ENCODE data around the gene TRPV6.

Gene TRPV6

DNA sequence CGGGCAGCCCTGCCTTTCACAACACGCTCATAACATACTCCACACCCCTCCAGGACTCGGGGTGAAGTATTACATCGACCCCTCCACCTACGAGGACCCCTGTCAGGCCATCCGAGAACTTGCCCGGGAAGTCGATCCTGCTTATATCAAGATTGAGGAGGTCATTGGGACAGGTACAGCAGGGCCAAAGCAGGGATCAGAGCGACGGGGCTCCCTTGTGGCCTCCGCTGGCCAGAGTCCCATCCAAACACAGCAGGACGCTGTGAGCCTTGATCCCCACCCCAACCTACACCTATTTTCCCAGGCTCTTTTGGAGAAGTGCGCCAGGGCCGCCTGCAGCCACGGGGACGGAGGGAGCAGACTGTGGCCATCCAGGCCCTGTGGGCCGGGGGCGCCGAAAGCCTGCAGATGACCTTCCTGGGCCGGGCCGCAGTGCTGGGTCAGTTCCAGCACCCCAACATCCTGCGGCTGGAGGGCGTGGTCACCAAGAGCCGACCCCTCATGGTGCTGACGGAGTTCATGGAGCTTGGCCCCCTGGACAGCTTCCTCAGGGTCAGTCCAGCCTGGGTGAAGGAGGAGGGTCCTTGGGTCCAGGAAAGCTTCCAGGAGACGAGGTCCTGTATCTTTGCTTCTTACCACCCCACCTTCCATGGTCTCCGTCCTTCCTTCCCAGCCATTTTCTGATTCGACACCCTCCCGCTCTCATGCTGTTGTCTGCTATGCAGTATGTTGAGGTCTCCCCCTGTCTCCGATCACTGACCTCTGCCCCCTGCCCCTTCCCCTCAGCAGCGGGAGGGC lies 17.2 kb downstream of the TRPV6 start:
- no peak for DNase-seq (ENCODE audit: low spot score)

DNA sequence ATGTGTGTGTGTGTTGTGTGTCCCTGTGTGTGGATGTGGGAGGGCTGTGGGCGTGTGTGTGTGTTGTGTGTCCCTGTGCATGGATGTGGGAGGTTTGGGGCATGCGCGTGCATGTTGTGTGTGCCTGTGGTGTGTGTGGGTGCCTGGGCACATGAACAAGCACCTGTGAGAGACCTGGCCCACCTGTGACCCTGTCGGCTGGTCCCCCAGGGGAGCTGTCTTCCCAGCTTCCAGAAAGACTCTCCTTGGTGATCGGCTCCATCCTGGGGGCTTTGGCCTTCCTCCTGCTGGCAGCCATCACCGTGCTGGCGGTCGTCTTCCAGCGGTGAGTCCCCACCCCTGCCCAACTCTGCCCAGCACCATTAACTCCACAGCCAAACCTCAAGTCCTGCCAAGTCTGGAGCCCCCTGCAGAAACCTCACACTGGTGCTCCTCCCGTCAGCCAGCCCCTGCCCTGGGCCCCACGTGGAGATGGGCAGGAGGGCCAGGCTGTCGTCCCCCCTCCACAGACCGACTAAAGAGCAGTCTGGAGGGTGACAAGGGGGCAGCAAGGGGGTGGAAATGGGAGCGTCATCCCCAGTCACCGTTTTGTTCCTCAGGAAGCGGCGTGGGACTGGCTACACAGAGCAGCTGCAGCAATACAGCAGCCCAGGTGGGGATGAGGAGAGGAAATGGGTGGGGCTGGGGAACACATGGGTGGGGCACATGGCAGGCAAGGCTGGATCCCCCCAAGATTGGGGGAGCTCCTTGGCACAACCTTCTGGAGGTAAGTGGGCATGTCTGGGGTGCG lies 18.0 kb downstream of the TRPV6 start:
- no peak for DNase-seq (ENCODE audit: low spot score)

DNA sequence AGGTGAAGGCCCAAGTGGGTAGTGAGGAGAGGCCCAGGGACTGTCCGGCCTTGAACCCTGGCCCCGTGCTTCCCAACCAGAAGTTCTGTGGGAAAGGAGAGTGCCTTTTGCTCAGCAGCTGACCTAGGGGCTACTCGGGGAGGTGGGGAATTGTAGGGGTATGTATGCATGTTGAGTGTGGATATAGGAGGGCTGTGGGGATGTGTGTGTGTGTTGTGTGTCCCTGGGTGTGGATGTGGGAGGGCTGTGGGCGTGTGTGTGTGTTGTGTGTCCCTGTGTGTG lies 18.5 kb downstream of the TRPV6 start:
- DNase-seq (ENCODE audit: low spot score), result no peak

DNA sequence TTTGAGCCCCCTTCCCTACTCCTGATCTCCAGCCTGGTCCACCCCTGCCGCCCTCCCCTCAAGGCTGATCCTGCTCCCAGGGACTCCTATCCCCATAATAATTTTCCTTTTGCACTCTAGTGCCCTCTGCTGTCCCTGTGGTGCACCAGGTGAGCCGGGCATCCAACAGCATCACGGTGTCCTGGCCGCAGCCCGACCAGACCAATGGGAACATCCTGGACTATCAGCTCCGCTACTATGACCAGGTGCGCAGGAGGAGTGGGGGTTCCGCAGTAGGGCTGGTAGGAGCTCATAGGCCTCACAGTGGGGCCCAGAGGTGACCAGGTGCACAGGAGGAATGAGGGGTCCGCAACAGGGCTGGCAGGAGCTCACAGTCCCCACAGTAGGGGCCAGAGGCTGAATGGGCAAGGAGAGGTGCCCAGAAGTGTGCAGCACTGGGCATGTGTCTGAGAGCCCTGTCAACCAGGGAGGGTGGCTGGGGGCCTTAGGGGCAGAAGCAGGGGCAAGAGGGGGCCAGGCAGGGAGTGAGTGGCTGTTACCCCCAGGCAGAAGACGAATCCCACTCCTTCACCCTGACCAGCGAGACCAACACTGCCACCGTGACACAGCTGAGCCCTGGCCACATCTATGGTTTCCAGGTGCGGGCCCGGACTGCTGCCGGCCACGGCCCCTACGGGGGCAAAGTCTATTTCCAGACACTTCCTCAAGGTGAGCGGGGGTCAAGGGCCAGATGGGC lies 19.0 kb downstream of the TRPV6 start:
- DNase-seq (ENCODE audit: low spot score), result peak; percentile 46

DNA sequence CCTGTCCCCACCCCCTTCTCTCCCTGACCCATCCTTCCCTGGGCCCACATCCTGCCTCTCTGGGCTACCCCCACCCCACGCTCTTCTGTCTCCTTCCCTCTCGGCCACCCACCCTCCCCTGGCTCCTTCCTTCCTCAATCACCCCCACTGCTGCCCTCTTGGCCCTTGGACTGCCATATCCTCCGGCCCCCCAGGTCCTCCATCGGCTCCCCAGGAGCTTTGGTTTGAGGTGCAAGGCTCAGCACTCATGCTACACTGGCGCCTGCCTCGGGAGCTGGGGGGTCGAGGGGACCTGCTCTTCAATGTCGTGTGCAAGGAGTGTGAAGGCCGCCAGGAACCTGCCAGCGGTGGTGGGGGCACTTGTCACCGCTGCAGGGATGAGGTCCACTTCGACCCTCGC lies 19.8 kb downstream of the TRPV6 start:
- DNase-seq (ENCODE audit: low spot score), result no peak

DNA sequence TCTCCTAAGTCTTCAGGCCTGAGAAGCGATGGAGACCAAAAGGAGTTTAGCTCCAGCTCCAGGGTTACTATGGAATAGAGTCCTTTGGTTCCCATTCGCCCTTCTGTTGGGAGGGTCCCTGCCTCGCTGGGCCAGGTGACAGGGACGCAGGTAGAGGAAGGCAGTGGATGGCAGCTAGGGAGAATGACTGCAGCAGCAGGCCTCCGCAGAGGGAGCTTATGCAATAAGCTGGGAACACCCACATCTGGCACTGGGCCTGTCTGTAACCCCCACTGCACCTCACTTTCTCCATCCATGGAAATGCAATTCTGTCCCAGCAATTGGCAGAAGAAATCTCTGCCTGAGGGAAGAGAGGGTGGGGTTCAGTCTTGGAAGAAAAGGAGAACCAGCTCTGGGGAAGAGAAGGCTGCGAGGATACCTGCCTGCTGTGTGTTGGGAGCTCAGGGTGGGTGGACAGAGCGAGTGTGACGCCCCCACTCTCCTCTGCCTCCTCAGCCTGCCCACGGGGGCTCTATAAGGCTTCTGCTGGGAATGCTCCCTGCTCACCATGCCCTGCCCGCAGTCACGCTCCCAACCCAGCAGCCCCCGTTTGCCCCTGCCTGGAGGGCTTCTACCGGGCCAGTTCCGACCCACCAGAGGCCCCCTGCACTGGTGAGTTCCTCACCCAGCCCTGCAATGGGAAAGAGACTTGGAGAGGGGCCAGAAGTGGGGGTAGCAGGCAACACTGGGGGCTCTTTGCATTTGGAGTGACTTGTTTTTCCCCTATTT lies 20.4 kb downstream of the TRPV6 start:
- no peak for DNase-seq (ENCODE audit: low spot score)

DNA sequence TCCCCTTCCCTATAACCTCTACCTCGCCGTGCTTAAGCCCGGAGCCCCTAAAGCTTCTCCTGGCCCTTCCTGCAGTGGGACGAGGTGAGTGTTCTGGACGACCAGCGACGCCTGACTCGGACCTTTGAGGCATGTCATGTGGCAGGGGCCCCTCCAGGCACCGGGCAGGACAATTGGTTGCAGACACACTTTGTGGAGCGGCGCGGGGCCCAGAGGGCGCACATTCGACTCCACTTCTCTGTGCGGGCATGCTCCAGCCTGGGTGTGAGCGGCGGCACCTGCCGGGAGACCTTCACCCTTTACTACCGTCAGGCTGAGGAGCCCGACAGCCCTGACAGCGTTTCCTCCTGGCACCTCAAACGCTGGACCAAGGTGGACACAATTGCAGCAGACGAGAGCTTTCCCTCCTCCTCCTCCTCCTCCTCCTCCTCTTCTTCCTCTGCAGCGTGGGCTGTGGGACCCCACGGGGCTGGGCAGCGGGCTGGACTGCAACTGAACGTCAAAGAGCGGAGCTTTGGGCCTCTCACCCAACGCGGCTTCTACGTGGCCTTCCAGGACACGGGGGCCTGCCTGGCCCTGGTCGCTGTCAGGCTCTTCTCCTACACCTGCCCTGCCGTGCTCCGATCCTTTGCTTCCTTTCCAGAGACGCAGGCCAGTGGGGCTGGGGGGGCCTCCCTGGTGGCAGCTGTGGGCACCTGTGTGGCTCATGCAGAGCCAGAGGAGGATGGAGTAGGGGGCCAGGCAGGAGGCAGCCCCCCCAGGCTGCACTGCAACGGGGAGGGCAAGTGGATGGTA lies 21.5 kb downstream of the TRPV6 start:
- DNase-seq (ENCODE audit: low spot score), result no peak

DNA sequence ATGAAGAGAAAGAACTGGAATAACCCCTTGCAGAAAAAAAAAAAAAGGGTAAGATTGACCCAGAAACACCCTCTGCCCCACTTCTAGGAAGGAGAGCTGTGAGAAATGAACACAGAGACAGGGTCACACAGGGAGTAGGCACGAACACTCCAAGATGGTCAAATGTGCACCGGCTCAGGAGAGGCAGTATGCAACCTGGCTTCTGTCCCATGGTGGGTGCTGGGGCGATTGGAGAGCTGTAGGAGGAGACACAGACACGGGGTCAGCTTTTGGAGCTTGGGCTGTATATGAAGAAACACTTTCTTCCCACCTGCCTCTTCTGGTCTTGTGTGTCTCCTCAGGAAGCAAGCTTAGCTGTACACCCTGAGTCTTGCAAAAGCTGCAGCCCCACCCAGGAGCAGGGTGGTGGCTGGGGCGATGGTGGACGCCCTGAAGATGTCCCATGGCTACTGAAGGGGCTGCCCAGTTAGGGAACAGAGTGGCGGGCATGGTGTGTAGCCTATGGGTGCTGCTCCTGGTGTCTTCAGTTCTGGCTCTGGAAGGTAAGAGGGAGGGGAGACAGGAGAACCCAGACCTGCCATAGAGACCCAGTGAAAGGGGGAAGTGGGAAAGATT lies 22.7 kb downstream of the TRPV6 start:
- no peak for DNase-seq (ENCODE audit: low spot score)

DNA sequence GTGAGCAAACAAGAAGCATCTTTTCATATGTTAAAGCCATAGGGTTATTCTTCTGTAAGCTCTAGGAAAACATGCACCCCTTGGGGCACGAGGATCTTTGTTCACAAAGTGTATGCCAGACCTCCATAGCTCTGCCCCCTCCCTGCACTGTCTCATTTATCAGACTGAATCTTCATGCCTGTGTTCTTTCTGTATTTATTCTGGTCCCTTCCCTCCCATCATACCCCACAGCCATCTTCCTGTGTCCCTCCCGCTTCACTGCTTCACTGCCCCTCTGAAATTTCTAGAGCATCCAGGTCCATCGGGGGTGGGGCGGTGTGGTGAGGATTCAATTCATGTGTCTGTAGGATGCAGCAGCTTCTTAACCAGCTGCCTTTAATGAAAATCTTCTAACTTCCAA lies 23.2 kb downstream of the TRPV6 start:
- no peak for DNase-seq (ENCODE audit: low spot score)

DNA sequence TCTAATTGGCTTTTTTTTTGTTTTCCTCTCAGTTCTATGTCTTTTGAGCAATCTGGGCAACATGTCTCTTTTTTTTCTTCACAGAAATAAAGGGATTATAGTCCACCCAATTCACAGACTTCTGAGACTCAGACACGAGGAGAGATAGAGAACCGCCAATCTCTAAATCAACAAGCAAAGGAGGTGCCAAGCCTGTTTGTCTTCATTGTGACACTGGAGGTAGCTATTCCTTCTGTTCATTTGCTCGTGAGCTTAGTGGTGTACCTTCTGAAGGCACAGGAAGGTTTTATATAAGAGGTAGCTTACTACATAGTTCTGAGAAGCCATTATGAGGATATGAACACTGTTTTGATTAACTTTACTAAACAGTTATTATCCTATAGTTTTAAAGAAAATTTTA lies 24.6 kb downstream of the TRPV6 start:
- no peak for DNase-seq (ENCODE audit: low spot score)

DNA sequence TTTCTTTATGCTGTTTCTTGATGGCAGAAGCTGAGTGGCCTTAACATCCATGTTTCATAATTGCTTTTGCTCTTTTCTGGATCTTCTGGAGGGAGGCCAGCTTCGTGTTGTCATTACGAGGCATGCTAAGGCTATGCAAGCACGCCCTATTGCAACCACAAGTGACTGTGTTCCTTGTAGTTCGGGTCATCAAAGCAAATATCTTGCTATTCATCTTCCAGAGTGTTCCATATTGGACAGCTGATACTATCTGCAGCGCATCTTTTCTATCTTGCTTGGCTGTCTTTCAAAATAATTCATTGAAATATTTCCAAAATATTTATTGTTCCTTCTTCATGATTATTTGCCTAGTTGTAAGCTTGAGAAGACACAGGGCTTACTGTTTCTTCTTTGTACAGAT lies 25.7 kb downstream of the TRPV6 start:
- DNase-seq (ENCODE audit: low spot score), result no peak

DNA sequence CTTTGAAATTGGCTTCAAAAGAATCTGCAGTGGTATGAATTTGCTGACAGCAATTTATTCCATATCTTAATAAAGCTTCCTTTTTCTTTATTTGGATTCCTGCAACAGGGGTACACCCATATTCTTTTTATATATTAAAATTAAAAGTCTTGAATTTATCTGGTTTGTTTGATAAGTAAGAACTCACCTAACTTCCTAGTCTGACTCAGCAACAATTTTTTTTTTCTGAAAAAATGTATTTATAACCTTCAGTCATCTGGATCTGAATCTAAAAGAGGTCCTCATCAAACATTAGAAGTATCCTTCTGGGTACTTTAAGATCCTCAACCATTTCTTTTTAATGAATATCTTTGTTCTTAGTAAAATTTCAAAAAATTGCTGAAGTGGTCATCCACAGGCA lies 26.1 kb downstream of the TRPV6 start:
- DNase-seq (ENCODE audit: low spot score), result no peak

DNA sequence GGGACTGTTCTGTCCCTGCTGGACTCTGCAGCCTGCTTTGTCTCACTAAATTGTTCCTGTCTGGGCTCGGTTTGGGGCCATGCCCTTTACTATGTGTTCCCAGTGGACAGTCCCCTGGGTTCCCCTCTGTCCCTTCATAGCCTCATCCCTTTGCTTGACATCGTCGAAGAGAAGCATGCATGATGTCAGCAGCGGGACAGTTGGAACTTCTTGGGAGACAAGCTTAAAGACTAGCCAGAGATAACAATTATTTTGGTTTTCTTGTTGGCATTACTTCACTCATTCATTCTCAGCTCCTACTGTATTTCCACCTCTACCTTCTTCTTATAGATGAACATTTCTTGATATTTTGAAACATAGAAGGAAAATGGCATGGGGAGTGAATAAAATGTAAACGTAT lies 27.9 kb downstream of the TRPV6 start:
- DNase-seq (ENCODE audit: low spot score), result no peak

DNA sequence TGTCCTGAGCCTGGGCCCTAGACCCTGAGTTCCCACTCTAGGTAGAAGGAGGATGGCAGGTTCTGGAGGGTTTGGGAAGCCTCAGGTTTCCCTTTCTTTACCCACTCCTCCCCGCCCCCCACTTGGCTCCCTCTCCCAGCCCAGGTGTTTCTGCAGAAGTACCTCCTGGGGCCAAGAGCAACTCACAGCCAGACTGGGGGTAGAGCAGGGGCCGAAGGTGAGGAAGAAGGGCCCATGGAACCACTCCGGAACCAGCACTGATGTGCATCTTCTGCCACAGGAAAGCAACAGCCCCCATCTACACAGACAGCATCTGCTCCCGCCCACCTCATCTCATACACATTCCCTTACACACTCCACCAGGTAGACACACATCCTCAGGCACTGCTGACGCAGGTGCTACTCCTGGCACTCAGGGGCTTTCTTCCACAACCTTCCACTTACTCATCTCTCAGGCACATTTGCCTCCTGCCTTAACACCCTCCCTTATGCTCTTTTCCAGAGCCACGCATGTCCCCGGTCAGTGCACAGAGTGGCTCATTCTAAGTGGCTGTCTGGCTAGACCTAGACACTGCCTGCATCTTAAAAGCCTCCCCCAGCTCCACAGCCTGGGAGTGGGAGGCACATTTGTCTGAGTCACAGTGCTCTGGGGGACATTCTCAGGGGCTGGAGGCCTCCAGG lies 28.8 kb downstream of the TRPV6 start:
- DNase-seq (ENCODE audit: low spot score), result no peak

DNA sequence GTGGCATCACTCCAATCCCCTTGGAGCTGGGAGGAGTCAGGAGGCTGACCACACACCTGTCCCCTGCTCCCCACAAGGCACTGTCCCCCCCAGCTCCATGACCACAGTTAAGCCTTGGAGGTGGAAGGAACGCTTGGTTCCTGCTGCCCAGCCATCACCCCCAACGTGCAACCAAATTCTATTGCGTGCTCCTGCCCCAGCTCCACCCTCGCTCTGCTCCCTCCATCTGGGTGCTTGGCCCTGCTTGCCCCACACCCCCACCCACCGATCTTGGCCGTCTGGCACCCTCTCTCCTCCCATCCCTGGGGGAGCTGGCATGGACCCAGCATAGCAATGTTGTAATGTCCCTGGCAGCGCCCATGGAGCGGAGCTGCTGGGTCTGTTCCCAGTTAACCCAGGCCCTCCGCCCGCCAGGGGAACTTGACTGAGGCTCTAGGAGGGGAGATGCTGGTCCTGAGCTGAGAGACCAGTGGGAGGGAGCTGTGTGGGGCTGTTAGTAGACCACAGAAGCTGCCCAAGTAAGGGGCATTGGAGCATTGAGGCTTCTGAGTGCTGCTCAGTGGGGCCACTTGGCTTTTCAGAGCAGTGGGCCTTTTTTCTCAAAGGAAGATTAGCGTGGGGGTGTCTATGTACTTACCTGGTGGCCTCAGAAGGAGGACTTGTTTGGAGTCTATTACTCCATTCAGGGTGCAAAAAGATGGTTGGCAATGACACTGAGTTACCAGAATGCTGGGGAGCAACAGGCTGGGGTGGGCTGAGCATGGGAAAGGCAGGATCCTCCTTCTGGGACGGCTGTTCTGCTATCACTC lies 29.6 kb downstream of the TRPV6 start:
- DNase-seq (ENCODE audit: low spot score), result no peak

DNA sequence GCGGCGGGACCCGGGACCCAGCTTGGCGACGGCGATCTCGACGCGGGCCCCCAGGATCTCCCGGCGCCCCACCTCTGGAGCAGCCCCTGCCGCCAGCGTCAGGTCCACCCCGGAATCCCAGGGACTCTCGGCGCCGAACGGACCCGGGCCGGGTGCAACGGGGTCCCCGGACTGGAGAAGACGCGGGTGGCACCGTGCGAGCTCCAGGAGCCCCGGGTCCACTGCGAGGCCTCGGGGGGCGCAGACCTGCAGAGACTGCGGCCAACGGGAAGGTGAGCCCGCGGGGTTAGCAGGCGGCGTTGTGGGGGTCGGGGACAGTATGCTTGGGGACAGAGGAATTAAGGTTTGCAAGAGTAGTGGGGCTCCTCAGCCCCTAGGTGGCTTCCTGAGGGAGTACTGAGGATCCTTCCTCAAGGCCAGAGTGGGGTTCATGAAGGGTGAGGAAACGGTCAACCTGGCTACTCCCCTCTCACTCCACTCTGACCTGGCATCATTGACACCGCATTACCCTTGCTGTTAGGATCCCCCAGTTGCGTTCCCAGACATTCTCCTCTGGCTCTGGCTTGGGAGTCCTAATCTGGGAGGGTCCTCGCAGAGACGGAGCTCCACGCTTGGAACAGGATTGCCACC lies 30.3 kb downstream of the TRPV6 start:
- DNase-seq (ENCODE audit: low spot score), result no peak

DNA sequence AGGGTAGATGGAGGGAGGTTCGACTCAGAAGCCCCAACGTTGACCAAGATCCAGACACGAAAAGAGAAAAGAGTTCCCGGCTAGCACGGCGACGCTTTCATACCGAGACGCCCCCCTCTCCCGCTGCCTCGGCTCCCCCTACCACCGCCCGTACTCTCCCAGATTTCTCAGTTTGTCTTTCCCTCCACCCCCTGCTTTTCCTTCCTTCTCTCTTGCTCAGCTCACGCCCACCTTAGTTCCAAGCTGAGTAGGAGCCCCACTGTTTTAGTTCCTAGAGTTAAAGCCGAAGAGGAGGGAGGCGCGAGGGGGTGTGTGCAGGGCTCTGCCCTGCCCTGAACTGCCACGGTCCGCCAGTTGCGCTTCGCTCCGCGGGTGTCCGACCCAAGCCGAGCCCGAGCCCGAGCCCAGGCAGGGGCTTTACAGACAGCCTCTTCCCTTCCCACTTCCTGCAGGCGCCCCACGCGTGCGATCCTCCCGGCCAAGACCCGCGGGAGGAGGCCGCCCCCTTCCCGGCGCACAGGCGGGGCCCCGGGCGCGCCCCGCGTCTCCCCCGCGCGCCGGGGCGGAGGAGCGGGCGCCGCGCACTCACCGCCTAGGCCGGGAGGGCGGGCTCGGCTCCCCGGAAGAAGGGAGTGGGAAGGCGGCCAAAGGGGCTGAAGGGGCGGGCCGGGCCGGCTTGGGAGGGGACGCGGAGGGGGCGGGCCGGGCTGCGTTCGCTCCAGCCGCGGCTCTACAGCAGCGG lies 31.0 kb downstream of the TRPV6 start, which contains the start of gene EPHB6:
Gene EPHB6 (plus strand): TSS at position 705 of the 742 bp plus-strand sequence. CDS start 8,152 bp downstream, outside the sequence.
- DNase-seq (ENCODE audit: low spot score), result peak; percentile 62

DNA sequence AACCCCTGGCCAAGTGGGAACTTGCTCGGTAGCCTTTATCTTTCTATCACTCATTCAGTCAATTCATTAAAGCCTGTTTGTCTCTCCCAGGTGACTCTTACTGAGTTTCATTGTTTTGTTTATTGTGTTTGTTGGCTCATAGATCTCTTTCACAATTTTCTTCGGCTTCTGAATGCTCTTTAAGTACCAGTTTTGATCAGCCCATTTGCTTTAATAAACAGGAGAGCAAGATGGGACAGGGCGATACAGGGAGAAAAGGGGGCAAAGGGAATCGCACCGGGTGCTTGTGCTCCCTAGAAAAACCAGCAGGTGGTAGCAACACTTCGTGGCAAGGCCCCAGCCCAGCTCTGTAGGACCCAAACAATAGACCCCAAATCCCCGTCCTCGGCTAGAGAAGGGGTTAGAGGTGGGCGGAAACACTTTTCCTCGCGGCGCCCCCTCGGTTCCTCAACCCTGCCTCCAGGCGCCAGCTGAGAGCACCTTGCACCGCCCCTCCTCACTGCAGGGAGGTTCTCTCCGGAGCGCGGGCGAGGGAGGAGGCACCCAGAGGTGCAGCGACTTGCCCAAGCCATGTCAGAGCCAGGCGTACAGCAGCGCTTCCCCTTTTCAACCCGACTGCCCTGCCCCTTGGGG lies 31.7 kb downstream of the TRPV6 start:
- DNase-seq (ENCODE audit: low spot score), result peak; percentile 75
